DND-41 (cell line): ENCODE measurements around the gene ZC3H18.

Source experiments
- ATAC-seq: fragments of 200-7000 bp; cut with Tn5 transposase; 3 replicates; pipeline ENCODE4 v1.9.1; 2021; ENCODE audit warnings: low read depth; ENCODE audit not compliant: insufficient read depth
- DNase-seq: peaks from one replicate; pipeline ENCODE4 v3.0.0-alpha.2; 2020
- H2AFZ ChIP-seq: 2 replicates; pipeline ENCODE4 v1.6.0; 2012; ENCODE audit warnings: low read depth, low read length
- H3K27ac ChIP-seq: 2 replicates; pipeline ENCODE4 v1.5.1; 2012; ENCODE audit warnings: low read length, inconsistent platforms
- H3K27me3 ChIP-seq: fragments of 200-600 bp; sonication (generic); 2 replicates; pipeline ENCODE4 v1.6.0; 2012; ENCODE audit warnings: low read length, mild to moderate bottlenecking, inconsistent platforms; ENCODE audit not compliant: insufficient read depth, poor library complexity
- H3K36me3 ChIP-seq: 2 replicates; pipeline ENCODE4 v1.5.1; 2012; ENCODE audit warnings: low read length, inconsistent platforms; ENCODE audit not compliant: insufficient read depth
- H3K4me1 ChIP-seq: 2 replicates; pipeline ENCODE4 v1.5.1; 2012; ENCODE audit warnings: mild to moderate bottlenecking, low read length; ENCODE audit not compliant: insufficient read depth
- H3K4me2 ChIP-seq: 2 replicates; pipeline ENCODE4 v1.6.0; 2012; ENCODE audit warnings: mild to moderate bottlenecking, moderate library complexity, low read length, inconsistent platforms; ENCODE audit not compliant: insufficient read depth
- H3K4me3 ChIP-seq, 2 experiments: fragments of 200-600 bp in 1 of 2; shearing (Covaris generic) in 1 of 2; 2 replicates each; pipeline ENCODE4 v1.5.1; 2012 to 2016; ENCODE audit warnings: inconsistent platforms in 2 of 2, low read length in 2 of 2, mild to moderate bottlenecking in 2 of 2, low read depth in 1 of 2, moderate library complexity in 1 of 2
- H3K79me2 ChIP-seq: 2 replicates; pipeline ENCODE4 v1.6.0; 2012; ENCODE audit warnings: low read length, inconsistent platforms; ENCODE audit not compliant: insufficient read depth
- H3K9ac ChIP-seq: 2 replicates; pipeline ENCODE4 v1.6.0; 2012; ENCODE audit warnings: low read depth, mild to moderate bottlenecking, inconsistent platforms, low read length, moderate library complexity
- H3K9me3 ChIP-seq: 2 replicates; pipeline ENCODE4 v1.5.1; 2012; ENCODE audit warnings: low read length, moderate library complexity, mild to moderate bottlenecking, inconsistent platforms; ENCODE audit not compliant: insufficient read depth, severe bottlenecking
- H4K20me1 ChIP-seq: 2 replicates; pipeline ENCODE4 v1.6.0; 2012; ENCODE audit warnings: low read length; ENCODE audit not compliant: insufficient read depth
- CTCF ChIP-seq: IDR thresholded peaks from 2 replicates; pipeline ENCODE4 v1.5.1; 2012; ENCODE audit warnings: borderline replicate concordance, low read length, moderate library complexity, mild to moderate bottlenecking; ENCODE audit not compliant: poor library complexity, severe bottlenecking; ENCODE audit errors: extremely low read depth
- EZH2 ChIP-seq: IDR thresholded peaks from 3 replicates; pipeline ENCODE4 v1.6.1; 2012; ENCODE audit warnings: borderline replicate concordance, low read depth, mild to moderate bottlenecking, moderate library complexity, low read length, inconsistent platforms; ENCODE audit not compliant: severe bottlenecking

Gene ZC3H18

GRCh38 chr16:88588148-88588547 lies 17.9 kb downstream of the ZC3H18 start:
- Histone ChIP-seq H2AFZ (no peak overlapping the region), H3K27me3 (no peaks in the 10 kb centered on the region), H3K4me3 (no peak overlapping the region), H3K4me1 (no peaks in the 10 kb centered on the region), H3K9ac (no peak overlapping the region), H3K9me3 (no peaks in the 10 kb centered on the region), H4K20me1 (peaks cover 63% of the 10 kb centered on the region), H3K27ac (no peak overlapping the region), H3K79me2 (peaks cover 85% of the 10 kb centered on the region), H3K4me2 (no peak overlapping the region), H3K36me3 (peaks cover 83% of the 10 kb centered on the region)
- ATAC-seq (no peak), DNase-seq (no peak)
- TF ChIP-seq CTCF (no peak), EZH2 (no peak)

GRCh38 chr16:88588754-88589153 lies 18.6 kb downstream of the ZC3H18 start:
- Histone ChIP-seq H4K20me1 (peaks cover 63% of the 10 kb centered on the region), H3K4me1 (no peaks in the 10 kb centered on the region), H3K27ac (no peak overlapping the region), H3K9me3 (no peaks in the 10 kb centered on the region), H3K4me2 (no peak overlapping the region), H3K9ac (no peak overlapping the region), H3K79me2 (peaks cover 85% of the 10 kb centered on the region), H3K4me3 (no peak overlapping the region), H3K36me3 (peaks cover 83% of the 10 kb centered on the region), H2AFZ (no peak overlapping the region), H3K27me3 (no peaks in the 10 kb centered on the region)
- no peak for TF ChIP-seq EZH2
- TF ChIP-seq CTCF, result no peak
- DNase-seq, result no peak
- no peak for ATAC-seq

- no peak for TF ChIP-seq EZH2
- TF ChIP-seq CTCF, result no peak
- Histone ChIP-seq H3K27ac (no peak overlapping the region), H4K20me1 (peaks cover 63% of the 10 kb centered on the region), H3K27me3 (no peaks in the 10 kb centered on the region), H3K36me3 (peaks cover 84% of the 10 kb centered on the region), H3K9me3 (no peaks in the 10 kb centered on the region), H3K4me1 (no peaks in the 10 kb centered on the region), H3K9ac (no peak overlapping the region), H3K4me3 (no peak overlapping the region), H3K4me2 (no peak overlapping the region), H2AFZ (no peak overlapping the region), H3K79me2 (peaks cover 87% of the 10 kb centered on the region)
- ATAC-seq, result no peak
- no peak for DNase-seq
These were observed 19.2 kb downstream of the ZC3H18 start for GRCh38 chr16:88589441-88589840.

GRCh38 chr16:88591577-88592021 lies 21.4 kb downstream of the ZC3H18 start:
- Histone ChIP-seq H3K9me3 (no peaks in the 10 kb centered on the region), H2AFZ (no peak overlapping the region), H3K27ac (no peak overlapping the region), H3K4me2 (no peak overlapping the region), H4K20me1 (peaks cover 58% of the 10 kb centered on the region), H3K4me1 (no peaks in the 10 kb centered on the region), H3K4me3 (no peak overlapping the region), H3K9ac (no peak overlapping the region), H3K36me3 (peaks cover 80% of the 10 kb centered on the region), H3K27me3 (no peaks in the 10 kb centered on the region), H3K79me2 (peaks cover 81% of the 10 kb centered on the region)
- ATAC-seq, result no peak
- DNase-seq, result no peak
- TF ChIP-seq CTCF, result no peak
- no peak for TF ChIP-seq EZH2
